HG03442 (cell line): ENCODE results near the gene GAB3.

Source experiments
- ATAC-seq: cut with Tn5 transposase; IDR thresholded peaks from one replicate; pipeline ENCODE4 v1.9.1; 2021; ENCODE audit warnings: mild to moderate bottlenecking, moderate library complexity; ENCODE audit not compliant: unreplicated experiment

Gene GAB3

GRCh38 chrX:154751203-154751668 lies 359 bp upstream of the GAB3 start:
- no peak for ATAC-seq

GRCh38 chrX:154749856-154750255 lies 1.0 kb downstream of the GAB3 start:
- ATAC-seq, result no peak

- ATAC-seq, result no peak
Measured at GRCh38 chrX:154748712-154749339, 2.1 kb downstream of the GAB3 start.

GRCh38 chrX:154742613-154743012 lies 8.3 kb downstream of the GAB3 start:
- ATAC-seq, result no peak

- ATAC-seq, result no peak
Measured at GRCh38 chrX:154739952-154740465, 10.9 kb downstream of the GAB3 start.

GRCh38 chrX:154738011-154738738 lies 12.7 kb downstream of the GAB3 start:
- no peak for ATAC-seq

- no peak for ATAC-seq
Measured at GRCh38 chrX:154737136-154737535, 13.7 kb downstream of the GAB3 start.

GRCh38 chrX:154735695-154736393 lies 15.0 kb downstream of the GAB3 start:
- no peak for ATAC-seq

GRCh38 chrX:154734061-154734781 lies 16.7 kb downstream of the GAB3 start:
- ATAC-seq, result no peak

- no peak for ATAC-seq
Measured at GRCh38 chrX:154733066-154733425, 17.8 kb downstream of the GAB3 start.

- ATAC-seq, result no peak
Measured at GRCh38 chrX:154732421-154733065, 18.3 kb downstream of the GAB3 start.

GRCh38 chrX:154731881-154732280 lies 19.0 kb downstream of the GAB3 start:
- no peak for ATAC-seq

- no peak for ATAC-seq
Measured at GRCh38 chrX:154731184-154731583, 19.7 kb downstream of the GAB3 start.

- no peak for ATAC-seq
Measured at GRCh38 chrX:154730253-154730891, 20.5 kb downstream of the GAB3 start.

GRCh38 chrX:154729439-154729838 lies 21.4 kb downstream of the GAB3 start:
- no peak for ATAC-seq

- no peak for ATAC-seq
Measured at GRCh38 chrX:154728431-154729190, 22.3 kb downstream of the GAB3 start.

GRCh38 chrX:154727871-154728270 lies 23.0 kb downstream of the GAB3 start:
- no peak for ATAC-seq

GRCh38 chrX:154727418-154727817 lies 23.5 kb downstream of the GAB3 start:
- no peak for ATAC-seq

GRCh38 chrX:154724993-154725756 lies 25.7 kb downstream of the GAB3 start:
- no peak for ATAC-seq
